Measurements from ENCODE around the gene TLR10. TPM values are rescaled to one million over a fixed set of nuclear protein-coding genes. Genes with fewer than 3 reads are reported as not detected.

The TLR10 gene
- total and polyA plus RNA-seq, 2 of the 13 experiments (the other 11 are each of a cell fraction or from before 2014, with no cell fraction given) = not detected

GRCh38 chr4:38795087-38795486 lies 12.3 kb upstream of the TLR10 start:
- no peak overlapping the region for H2AFZ ChIP-seq (ENCODE audit: low read length)
- H3K27me3 ChIP-seq (ENCODE audit: control insufficient read depth in 1 of 2, insufficient read depth in 2 of 2, low read length in 2 of 2) = peaks cover 0 to 11% of the 10 kb centered on the region in 2 experiments; a peak in 2 of 5 replicates
- no peak for ATAC-seq
- intact Hi-C loops (cut with micrococcal nuclease; ENCODE audit: unreplicated experiment) (no loop called here), in situ Hi-C loops (cut with HindIII; ENCODE audit: extremely low pct_ligation_motif_present, low pct_unique_long_range_greater_than_20kb) (no loop called here)
- H3K27ac ChIP-seq (ENCODE audit: extremely low read length, insufficient read depth, low read length) = no peak overlapping the region
- H3K79me2 ChIP-seq (ENCODE audit: insufficient read depth, low read length) = no peaks in the 10 kb centered on the region
- TF ChIP-seq ARID3A (IDR thresholded peaks at IDR 0.05; ENCODE audit: low read depth, low read length) = no peak
- FAIRE-seq = no peak
- 42% methylated on average over 3 of the region's 3 CpGs for WGBS (ENCODE audit: low lambda C conversion rate)
- H4K20me1 ChIP-seq (ENCODE audit: insufficient read depth, low read length) = no peaks in the 10 kb centered on the region
- POLR2A ChIA-PET = no interaction called here
- no peak overlapping the region for H3K4me2 ChIP-seq (ENCODE audit: low read depth, low read length)
- no peaks in the 10 kb centered on the region for H3K4me1 ChIP-seq (ENCODE audit: insufficient read depth, low read length)
- BruUV-seq (replicated peaks) = no TSS peak
- H3K9ac ChIP-seq (ENCODE audit: insufficient read depth, low read depth, low read length) = no peak overlapping the region
- no peaks in the 10 kb centered on the region for H3K36me3 ChIP-seq (replicated peaks in 1 of 2; ENCODE audit: control insufficient read depth in 1 of 2, insufficient read depth in 2 of 2, low read length in 2 of 2)
- CTCF ChIA-PET (ENCODE audit: low intra/inter-chr PET ratio, low total read pairs) = no interaction called here
- no peaks in the 10 kb centered on the region for H3K9me3 ChIP-seq (ENCODE audit: low read length)
- no peak for DNase-seq (ENCODE audit: low spot score)
- H3K4me3 ChIP-seq (replicated peaks in 1 of 3; ENCODE audit: insufficient read depth in 1 of 3, low read depth in 2 of 3, low read length in 3 of 3) = no peak overlapping the region

DNA sequence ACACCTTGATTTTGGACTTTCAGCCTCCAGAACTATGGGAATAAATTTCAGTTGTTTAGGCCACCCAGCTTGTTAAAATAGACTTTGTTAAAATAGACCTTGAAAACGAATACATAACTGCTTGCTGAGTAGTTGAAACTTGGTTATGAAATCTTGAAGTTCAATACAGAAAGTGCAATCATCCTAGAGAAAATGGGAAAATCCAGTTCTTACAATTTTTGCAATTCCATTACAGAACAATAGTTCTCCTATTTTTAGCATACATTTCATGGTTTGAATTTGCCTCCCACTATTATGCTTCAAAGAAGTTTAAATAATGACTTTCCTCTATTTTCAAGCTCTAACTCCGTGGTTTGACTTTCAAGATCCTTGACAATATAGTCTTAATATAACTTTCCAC lies 11.3 kb upstream of the TLR10 start:
- H3K27me3 ChIP-seq (ENCODE audit: control insufficient read depth in 1 of 2, insufficient read depth in 2 of 2, low read length in 2 of 2) = peaks cover 0 to 11% of the 10 kb centered on the region in 2 experiments; a peak in 1 of 5 replicates
- no peak overlapping the region for H3K9ac ChIP-seq (ENCODE audit: insufficient read depth, low read depth, low read length)
- BruUV-seq (replicated peaks) = no TSS peak
- intact Hi-C loops (cut with micrococcal nuclease; ENCODE audit: unreplicated experiment) (no loop called here), in situ Hi-C loops (cut with HindIII; ENCODE audit: extremely low pct_ligation_motif_present, low pct_unique_long_range_greater_than_20kb) (no loop called here)
- no peak overlapping the region for H3K4me3 ChIP-seq (replicated peaks in 1 of 3; ENCODE audit: insufficient read depth in 1 of 3, low read depth in 2 of 3, low read length in 3 of 3)
- H3K36me3 ChIP-seq (replicated peaks in 1 of 2; ENCODE audit: control insufficient read depth in 1 of 2, insufficient read depth in 2 of 2, low read length in 2 of 2) = no peaks in the 10 kb centered on the region
- POLR2A ChIA-PET = no interaction called here
- CTCF ChIA-PET (ENCODE audit: low intra/inter-chr PET ratio, low total read pairs) = no interaction called here
- H3K27ac ChIP-seq (ENCODE audit: extremely low read length, insufficient read depth, low read length) = no peak overlapping the region
- DNase-seq (ENCODE audit: low spot score) (no peak), ATAC-seq (no peak), FAIRE-seq (no peak)
- no peak overlapping the region for H2AFZ ChIP-seq (ENCODE audit: low read length)
- no peaks in the 10 kb centered on the region for H3K9me3 ChIP-seq (ENCODE audit: low read length)
- H3K4me1 ChIP-seq (ENCODE audit: insufficient read depth, low read length) = no peaks in the 10 kb centered on the region
- 2% methylated on average over 2 of the region's 2 CpGs for WGBS (ENCODE audit: low lambda C conversion rate)
- no peak overlapping the region for H3K4me2 ChIP-seq (ENCODE audit: low read depth, low read length)
- no peaks in the 10 kb centered on the region for H3K79me2 ChIP-seq (ENCODE audit: insufficient read depth, low read length)
- H4K20me1 ChIP-seq (ENCODE audit: insufficient read depth, low read length) = no peaks in the 10 kb centered on the region
- TF ChIP-seq ZNF484 (CRISPR knock-in tag; IDR thresholded peaks at IDR 0.05; ENCODE audit: borderline replicate concordance, low read depth) (no peak), ATF7-NPFF (CRISPR knock-in tag; IDR thresholded peaks at IDR 0.05; ENCODE audit: low read depth) (no peak), DMAP1 (CRISPR knock-in tag; IDR thresholded peaks at IDR 0.05) (no peak), KLF16 (CRISPR knock-in tag; IDR thresholded peaks at IDR 0.05) (no peak), BCL6 (CRISPR knock-in tag; IDR thresholded peaks at IDR 0.05) (no peak), ZNF30 (CRISPR knock-in tag; IDR thresholded peaks at IDR 0.05) (no peak), SRY (CRISPR knock-in tag; IDR thresholded peaks at IDR 0.05) (no peak), HNF4G (IDR thresholded peaks at IDR 0.05; ENCODE audit: borderline replicate concordance, low read depth, low read length) (no peak), HNF4G (CRISPR knock-in tag; IDR thresholded peaks at IDR 0.05; ENCODE audit: borderline replicate concordance, low read depth) (no peak), KLF11 (CRISPR knock-in tag; IDR thresholded peaks at IDR 0.05) (no peak)
- TF ChIP-seq, protein P1, sequence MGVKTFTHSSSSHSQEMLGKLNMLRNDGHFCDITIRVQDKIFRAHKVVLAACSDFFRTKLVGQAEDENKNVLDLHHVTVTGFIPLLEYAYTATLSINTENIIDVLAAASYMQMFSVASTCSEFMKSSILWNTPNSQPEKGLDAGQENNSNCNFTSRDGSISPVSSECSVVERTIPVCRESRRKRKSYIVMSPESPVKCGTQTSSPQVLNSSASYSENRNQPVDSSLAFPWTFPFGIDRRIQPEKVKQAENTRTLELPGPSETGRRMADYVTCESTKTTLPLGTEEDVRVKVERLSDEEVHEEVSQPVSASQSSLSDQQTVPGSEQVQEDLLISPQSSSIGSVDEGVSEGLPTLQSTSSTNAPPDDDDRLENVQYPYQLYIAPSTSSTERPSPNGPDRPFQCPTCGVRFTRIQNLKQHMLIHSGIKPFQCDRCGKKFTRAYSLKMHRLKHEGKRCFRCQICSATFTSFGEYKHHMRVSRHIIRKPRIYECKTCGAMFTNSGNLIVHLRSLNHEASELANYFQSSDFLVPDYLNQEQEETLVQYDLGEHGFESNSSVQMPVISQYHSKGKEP (CRISPR knock-in tag; IDR thresholded peaks at IDR 0.05) = no peak
- TF ChIP-seq, protein P2, sequence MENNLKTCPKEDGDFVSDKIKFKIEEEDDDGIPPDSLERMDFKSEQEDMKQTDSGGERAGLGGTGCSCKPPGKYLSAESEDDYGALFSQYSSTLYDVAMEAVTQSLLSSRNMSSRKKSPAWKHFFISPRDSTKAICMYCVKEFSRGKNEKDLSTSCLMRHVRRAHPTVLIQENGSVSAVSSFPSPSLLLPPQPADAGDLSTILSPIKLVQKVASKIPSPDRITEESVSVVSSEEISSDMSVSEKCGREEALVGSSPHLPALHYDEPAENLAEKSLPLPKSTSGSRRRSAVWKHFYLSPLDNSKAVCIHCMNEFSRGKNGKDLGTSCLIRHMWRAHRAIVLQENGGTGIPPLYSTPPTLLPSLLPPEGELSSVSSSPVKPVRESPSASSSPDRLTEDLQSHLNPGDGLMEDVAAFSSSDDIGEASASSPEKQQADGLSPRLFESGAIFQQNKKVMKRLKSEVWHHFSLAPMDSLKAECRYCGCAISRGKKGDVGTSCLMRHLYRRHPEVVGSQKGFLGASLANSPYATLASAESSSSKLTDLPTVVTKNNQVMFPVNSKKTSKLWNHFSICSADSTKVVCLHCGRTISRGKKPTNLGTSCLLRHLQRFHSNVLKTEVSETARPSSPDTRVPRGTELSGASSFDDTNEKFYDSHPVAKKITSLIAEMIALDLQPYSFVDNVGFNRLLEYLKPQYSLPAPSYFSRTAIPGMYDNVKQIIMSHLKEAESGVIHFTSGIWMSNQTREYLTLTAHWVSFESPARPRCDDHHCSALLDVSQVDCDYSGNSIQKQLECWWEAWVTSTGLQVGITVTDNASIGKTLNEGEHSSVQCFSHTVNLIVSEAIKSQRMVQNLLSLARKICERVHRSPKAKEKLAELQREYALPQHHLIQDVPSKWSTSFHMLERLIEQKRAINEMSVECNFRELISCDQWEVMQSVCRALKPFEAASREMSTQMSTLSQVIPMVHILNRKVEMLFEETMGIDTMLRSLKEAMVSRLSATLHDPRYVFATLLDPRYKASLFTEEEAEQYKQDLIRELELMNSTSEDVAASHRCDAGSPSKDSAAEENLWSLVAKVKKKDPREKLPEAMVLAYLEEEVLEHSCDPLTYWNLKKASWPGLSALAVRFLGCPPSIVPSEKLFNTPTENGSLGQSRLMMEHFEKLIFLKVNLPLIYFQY (CRISPR knock-in tag; IDR thresholded peaks at IDR 0.05; ENCODE audit: borderline replicate concordance) = no peak
